Measurements from ENCODE around the gene TOMT. TPM values are rescaled to one million over a fixed set of nuclear protein-coding genes. Genes with fewer than 3 reads are reported as not detected.

Gene TOMT
- total RNA-seq, 1 donor from 2014 or later: not detected

- peaks cover 9% of the 10 kb centered on the region for H3K36me3 Mint-ChIP-seq (ENCODE audit: low read depth)
- peaks cover 3% of the 10 kb centered on the region for H3K9me3 Mint-ChIP-seq
- H3K27ac Mint-ChIP-seq (ENCODE audit: unreplicated experiment): no peak overlapping the region
- peaks cover 37% of the 10 kb centered on the region for H3K4me1 Mint-ChIP-seq
- TF ChIP-seq CTCF (conservative IDR thresholded peaks at IDR 0.05): no peak
- no peak for DNase-seq (ENCODE audit: low read depth, low spot score)
- H3K27me3 Mint-ChIP-seq (ENCODE audit: low read depth): no peaks in the 10 kb centered on the region
- H3K4me3 Mint-ChIP-seq: peak overlapping the region; percentile 89
Observed at GRCh38 chr11:72100462-72100861, 5.3 kb upstream of the TOMT start.

- Mint-ChIP-seq H3K27ac (ENCODE audit: unreplicated experiment) (peak overlapping the region; percentile 93), H3K36me3 (ENCODE audit: low read depth) (peaks cover 9% of the 10 kb centered on the region), H3K4me1 (peaks cover 37% of the 10 kb centered on the region), H3K9me3 (peaks cover 3% of the 10 kb centered on the region), H3K27me3 (ENCODE audit: low read depth) (no peaks in the 10 kb centered on the region), H3K4me3 (peak overlapping the region; percentile 89)
- TF ChIP-seq CTCF (conservative IDR thresholded peaks at IDR 0.05): no peak
- DNase-seq (ENCODE audit: low read depth, low spot score): no peak
Observed at GRCh38 chr11:72102162-72102561, 3.6 kb upstream of the TOMT start.

GRCh38 chr11:72102631-72102945 is 3.1 kb upstream of the TOMT start:
- peaks cover 9% of the 10 kb centered on the region for H3K36me3 Mint-ChIP-seq (ENCODE audit: low read depth)
- H3K27me3 Mint-ChIP-seq (ENCODE audit: low read depth): no peaks in the 10 kb centered on the region
- no peak for TF ChIP-seq CTCF (conservative IDR thresholded peaks at IDR 0.05)
- H3K27ac Mint-ChIP-seq (ENCODE audit: unreplicated experiment): peak overlapping the region; percentile 93
- H3K4me3 Mint-ChIP-seq: peak overlapping the region; percentile 89
- H3K9me3 Mint-ChIP-seq: peaks cover 3% of the 10 kb centered on the region
- H3K4me1 Mint-ChIP-seq: peaks cover 37% of the 10 kb centered on the region
- DNase-seq (ENCODE audit: low read depth, low spot score): no peak

- H3K4me1 Mint-ChIP-seq: peaks cover 37% of the 10 kb centered on the region
- H3K27ac Mint-ChIP-seq (ENCODE audit: unreplicated experiment): peak within 1 kb of the TSS; percentile 93
- peak within 1 kb of the TSS; percentile 89 for H3K4me3 Mint-ChIP-seq
- no peaks in the 10 kb centered on the region for H3K27me3 Mint-ChIP-seq (ENCODE audit: low read depth)
- TF ChIP-seq CTCF (conservative IDR thresholded peaks at IDR 0.05): peak; percentile 66
- peaks cover 3% of the 10 kb centered on the region for H3K9me3 Mint-ChIP-seq
- H3K36me3 Mint-ChIP-seq (ENCODE audit: low read depth): peaks cover 6% of the 10 kb centered on the region
- DNase-seq (ENCODE audit: low read depth, low spot score): peak; percentile 94
Observed at GRCh38 chr11:72102946-72103753, 2.6 kb upstream of the TOMT start, which contains the start of gene LAMTOR1. Gene LAMTOR1, minus strand, starts transcription at chr11:72103297. Its CDS starts 73 bp downstream, at chr11:72103224.

GRCh38 chr11:72103754-72104167 is 2.0 kb upstream of the TOMT start:
- Mint-ChIP-seq H3K4me3 (peak overlapping the region; percentile 89), H3K36me3 (ENCODE audit: low read depth) (peaks cover 6% of the 10 kb centered on the region), H3K27me3 (ENCODE audit: low read depth) (no peaks in the 10 kb centered on the region), H3K4me1 (peaks cover 37% of the 10 kb centered on the region), H3K9me3 (peaks cover 3% of the 10 kb centered on the region), H3K27ac (ENCODE audit: unreplicated experiment) (peak overlapping the region; percentile 81)
- TF ChIP-seq CTCF (conservative IDR thresholded peaks at IDR 0.05): peak; percentile 46
- no peak for DNase-seq (ENCODE audit: low read depth, low spot score)
